ENCODE results near the gene ARHGAP31.
"Not testable (repeated sequence)": the region's sequence is repeated elsewhere in the genome, so short reads cannot be mapped to it uniquely, and the experiment has no call there.

ARHGAP31 gene

GRCh38 chr3:119331661-119332060 is 37.5 kb downstream of the ARHGAP31 start:
- no peak overlapping the region for H3K4me3 ChIP-seq
- no peaks in the 10 kb centered on the region for H3K27me3 ChIP-seq
- no peak overlapping the region for H3K9ac ChIP-seq
- H3K27ac ChIP-seq = no peak overlapping the region
- 0 out of 22 replicates have a peak, but pooled peaks cover 0 to 9% (median 0%) of the 10 kb centered on the region in 11 experiments for H4K20me1 ChIP-seq
- no peak overlapping the region for H3K4me2 ChIP-seq
- peaks cover 0 to 42% (median 0%) of the 10 kb centered on the region in 11 experiments; a peak in 6 of 22 replicates for H3K36me3 ChIP-seq
- peaks cover 0 to 12% (median 1%) of the 10 kb centered on the region in 11 experiments; a peak in 11 of 22 replicates for H3K9me3 ChIP-seq (replicated peaks in 1 of 11)
- H3K4me1 ChIP-seq = peaks cover 0 to 24% (median 6%) of the 10 kb centered on the region in 10 experiments; a peak in 9 of 20 replicates
- no peak for TF ChIP-seq Cebpa-rat (IDR thresholded peaks at IDR 0.05)

GRCh38 chr3:119333773-119334509 is 39.8 kb downstream of the ARHGAP31 start:
- no peak overlapping the region for H3K27ac ChIP-seq
- H3K4me3 ChIP-seq = no peak overlapping the region
- H3K9ac ChIP-seq = no peak overlapping the region
- no peaks in the 10 kb centered on the region for H3K27me3 ChIP-seq
- no peak overlapping the region for H3K4me2 ChIP-seq
- H3K36me3 ChIP-seq = peaks cover 0 to 55% (median 0%) of the 10 kb centered on the region in 11 experiments; a peak in 6 of 22 replicates
- 0 out of 20 replicates have a peak, but pooled peaks cover 0 to 3% (median 0%) of the 10 kb centered on the region in 10 experiments for H3K4me1 ChIP-seq
- H4K20me1 ChIP-seq = 0 out of 22 replicates have a peak, but pooled peaks cover 0 to 9% (median 0%) of the 10 kb centered on the region in 11 experiments
- H3K9me3 ChIP-seq (replicated peaks in 1 of 11) = peaks cover 10 to 22% (median 12%) of the 10 kb centered on the region in 11 experiments; a peak in 20 of 22 replicates
- no peak for TF ChIP-seq Cebpa-rat (IDR thresholded peaks at IDR 0.05)

- Histone ChIP-seq H3K27me3 (no peaks in the 10 kb centered on the region), H3K4me1 (peaks cover 0 to 9% (median 0%) of the 10 kb centered on the region in 10 experiments; a peak in 4 of 20 replicates), H3K4me3 (no peak overlapping the region), H3K36me3 (peaks cover 0 to 46% (median 0%) of the 10 kb centered on the region in 11 experiments; a peak in 6 of 22 replicates), H3K27ac (no peak overlapping the region), H4K20me1 (0 out of 22 replicates have a peak, but pooled peaks cover 0 to 9% (median 0%) of the 10 kb centered on the region in 11 experiments), H3K4me2 (no peak overlapping the region), H3K9me3 (replicated peaks in 1 of 11) (peaks cover 10 to 22% (median 12%) of the 10 kb centered on the region in 11 experiments; a peak in 20 of 22 replicates), H3K9ac (no peak overlapping the region)
- no peak for TF ChIP-seq Cebpa-rat (IDR thresholded peaks at IDR 0.05)
Observed at GRCh38 chr3:119336823-119337222, 42.6 kb downstream of the ARHGAP31 start.

- not testable (repeated sequence) for H3K27me3 ChIP-seq, H4K20me1 ChIP-seq, H3K9ac ChIP-seq, H3K27ac ChIP-seq, H3K4me2 ChIP-seq, H3K4me3 ChIP-seq
- Histone ChIP-seq H3K36me3 (peaks cover 0 to 46% (median 0%) of the 10 kb centered on the region in 11 experiments; a peak in 6 of 22 replicates), H3K4me1 (peaks cover 0 to 13% (median 0%) of the 10 kb centered on the region in 10 experiments; a peak in 4 of 20 replicates), H3K9me3 (replicated peaks in 1 of 11) (peaks cover 10 to 22% (median 12%) of the 10 kb centered on the region in 11 experiments; a peak in 20 of 22 replicates)
Observed at GRCh38 chr3:119337407-119337806, 43.2 kb downstream of the ARHGAP31 start.

- H3K4me1 ChIP-seq = peaks cover 5 to 18% (median 10%) of the 10 kb centered on the region in 10 experiments; a peak in 14 of 20 replicates
- peaks cover 10 to 22% (median 12%) of the 10 kb centered on the region in 11 experiments; a peak in 20 of 22 replicates for H3K9me3 ChIP-seq (replicated peaks in 1 of 11)
- no peak overlapping the region for H3K9ac ChIP-seq
- H3K27ac ChIP-seq = no peak overlapping the region
- no peak for TF ChIP-seq Cebpa-rat (IDR thresholded peaks at IDR 0.05)
- H4K20me1 ChIP-seq = peaks cover 0 to 15% (median 0%) of the 10 kb centered on the region in 11 experiments; a peak in 3 of 22 replicates
- no peak overlapping the region for H3K4me3 ChIP-seq
- H3K4me2 ChIP-seq = no peak overlapping the region
- no peaks in the 10 kb centered on the region for H3K27me3 ChIP-seq
- H3K36me3 ChIP-seq = peaks cover 0 to 42% (median 0%) of the 10 kb centered on the region in 11 experiments; a peak in 6 of 22 replicates
Observed at GRCh38 chr3:119338754-119339153, 44.6 kb downstream of the ARHGAP31 start.

GRCh38 chr3:119340014-119340413 is 45.8 kb downstream of the ARHGAP31 start:
- H3K36me3 ChIP-seq = peaks cover 0 to 30% (median 0%) of the 10 kb centered on the region in 11 experiments; a peak in 6 of 22 replicates
- peaks cover 0 to 12% (median 0%) of the 10 kb centered on the region in 11 experiments; a peak in 3 of 22 replicates for H4K20me1 ChIP-seq
- H3K9me3 ChIP-seq (replicated peaks in 1 of 11) = peaks cover 10 to 22% (median 12%) of the 10 kb centered on the region in 11 experiments; a peak in 20 of 22 replicates
- no peak overlapping the region for H3K4me3 ChIP-seq
- H3K27ac ChIP-seq = no peak overlapping the region
- H3K4me2 ChIP-seq = peak overlapping the region in 2 of 11 experiments; percentile 2 to 15; a peak in 2 of 22 replicates
- no peaks in the 10 kb centered on the region for H3K27me3 ChIP-seq
- no peak overlapping the region for H3K9ac ChIP-seq
- no peak for TF ChIP-seq Cebpa-rat (IDR thresholded peaks at IDR 0.05)
- peaks cover 5 to 20% (median 12%) of the 10 kb centered on the region in 10 experiments; a peak in 14 of 20 replicates for H3K4me1 ChIP-seq

GRCh38 chr3:119340446-119340845 is 46.3 kb downstream of the ARHGAP31 start:
- no peak overlapping the region for H3K9ac ChIP-seq
- H3K4me3 ChIP-seq = no peak overlapping the region
- H4K20me1 ChIP-seq = peaks cover 0 to 14% (median 0%) of the 10 kb centered on the region in 11 experiments; a peak in 3 of 22 replicates
- no peaks in the 10 kb centered on the region for H3K27me3 ChIP-seq
- H3K9me3 ChIP-seq (replicated peaks in 1 of 11) = peaks cover 10 to 21% (median 12%) of the 10 kb centered on the region in 11 experiments; a peak in 20 of 22 replicates
- no peak for TF ChIP-seq Cebpa-rat (IDR thresholded peaks at IDR 0.05)
- peaks cover 5 to 20% (median 12%) of the 10 kb centered on the region in 10 experiments; a peak in 14 of 20 replicates for H3K4me1 ChIP-seq
- H3K4me2 ChIP-seq = peak overlapping the region in 1 of 11 experiments; percentile 2; a peak in 1 of 22 replicates
- peaks cover 0 to 29% (median 0%) of the 10 kb centered on the region in 11 experiments; a peak in 6 of 22 replicates for H3K36me3 ChIP-seq
- H3K27ac ChIP-seq = no peak overlapping the region

- Histone ChIP-seq H3K9me3 (replicated peaks in 1 of 11) (peaks cover 3 to 8% (median 6%) of the 10 kb centered on the region in 11 experiments; a peak in 20 of 22 replicates), H3K4me2 (no peak overlapping the region; a peak in 1 of 22 replicates), H3K27me3 (no peaks in the 10 kb centered on the region), H3K4me1 (peaks cover 5 to 20% (median 12%) of the 10 kb centered on the region in 10 experiments; a peak in 14 of 20 replicates), H3K9ac (no peak overlapping the region), H3K4me3 (no peak overlapping the region), H4K20me1 (peaks cover 0 to 17% (median 0%) of the 10 kb centered on the region in 11 experiments; a peak in 3 of 22 replicates), H3K27ac (no peak overlapping the region), H3K36me3 (peaks cover 0 to 29% (median 0%) of the 10 kb centered on the region in 11 experiments; a peak in 6 of 22 replicates)
- TF ChIP-seq Cebpa-rat (IDR thresholded peaks at IDR 0.05) = no peak
Observed at GRCh38 chr3:119342176-119342575, 48.0 kb downstream of the ARHGAP31 start.

Measured in BLaER1 treated with 17β-estradiol and CSF1 and Interleukin-3, amounts not matched to agents 10 nM and 100 nM (cell line).